HL-60 (cell line): ENCODE data around the gene GNAQ.

Source experiments
- DNase-seq, 2 experiments: peaks; one replicate each; pipeline ENCODE4 v3.0.0-alpha.2; 2010 to 2020; ENCODE audit warnings: low read depth in 1 of 2, low spot score in 1 of 2
- H3K27ac ChIP-seq: fragments of 250-450 bp; sonication (Bioruptor Pico); replicated peaks from 2 replicates; pipeline ENCODE4 v1.5.1; 2020; ENCODE audit warnings: mild to moderate bottlenecking, moderate library complexity
- H3K27me3 ChIP-seq: fragments of 250-450 bp; sonication (Bioruptor Pico); 2 replicates; pipeline ENCODE4 v1.5.1; 2021; ENCODE audit warnings: mild to moderate bottlenecking, moderate library complexity; ENCODE audit not compliant: insufficient read depth, poor library complexity, severe bottlenecking
- H3K4me3 ChIP-seq: replicated peaks from 2 replicates; pipeline ENCODE4 v1.5.1; 2011; ENCODE audit warnings: mild to moderate bottlenecking, control low read depth, low read length; ENCODE audit not compliant: insufficient read depth
- CTCF ChIP-seq: IDR thresholded peaks from one replicate; pipeline ENCODE4 v1.5.1; 2011; ENCODE audit warnings: low read length, control low read depth, inconsistent platforms; ENCODE audit not compliant: insufficient read depth
- GABPA ChIP-seq: IDR thresholded peaks from 2 replicates; pipeline ENCODE4 v1.6.1; 2012; ENCODE audit warnings: low read depth
- POLR2AphosphoS5 ChIP-seq: IDR thresholded peaks from 2 replicates; pipeline ENCODE4 v1.6.1; 2012; ENCODE audit warnings: low read depth
- REST ChIP-seq: IDR thresholded peaks from 2 replicates; pipeline ENCODE4 v1.6.1; 2012; ENCODE audit warnings: low read depth; ENCODE audit not compliant: insufficient replicate concordance
- SPI1 ChIP-seq: IDR thresholded peaks from 2 replicates; pipeline ENCODE4 v1.6.1; 2012; ENCODE audit warnings: low read depth, mild to moderate bottlenecking, borderline replicate concordance

Gene GNAQ

GRCh38 chr9:77964258-77964657 is 67.4 kb downstream of the GNAQ start:
- Histone ChIP-seq H3K4me3 (no peak overlapping the region), H3K27me3 (no peaks in the 10 kb centered on the region), H3K27ac (no peak overlapping the region)
- DNase-seq = no peak
- TF ChIP-seq REST (no peak), GABPA (no peak), CTCF (no peak), SPI1 (no peak), POLR2AphosphoS5 (no peak)

GRCh38 chr9:77961541-77961940 is 70.1 kb downstream of the GNAQ start:
- no peak for DNase-seq
- no peak overlapping the region for H3K4me3 ChIP-seq
- no peaks in the 10 kb centered on the region for H3K27me3 ChIP-seq
- TF ChIP-seq CTCF = no peak
- no peak for TF ChIP-seq GABPA
- TF ChIP-seq REST = no peak
- H3K27ac ChIP-seq = 0 out of 2 replicates have a peak overlapping the region, but pooled peaks have one; percentile 16

GRCh38 chr9:77960356-77961153 is 71.1 kb downstream of the GNAQ start:
- Histone ChIP-seq H3K27ac (no peak overlapping the region), H3K27me3 (no peaks in the 10 kb centered on the region), H3K4me3 (no peak overlapping the region)
- TF ChIP-seq POLR2AphosphoS5 (no peak), SPI1 (no peak), GABPA (no peak), REST (no peak), CTCF (no peak)
- DNase-seq = no peak
